Nucleus accumbens (tissue), 56 donors: ENCODE data around the gene ZSCAN30.
A peak's percentile ranks its signal among the peaks of the same experiment; 100 is the strongest.

Source experiments
- DNase-seq, 56 donors: peaks; one replicate each; lab custom pipeline; 2025; lab: John Stamatoyannopoulos, UW

The ZSCAN30 gene

GRCh38 chr18:35283923-35284794 lies 5.9 kb downstream of the ZSCAN30 start:
- DNase-seq, result no peak

GRCh38 chr18:35282353-35282752 lies 7.7 kb downstream of the ZSCAN30 start:
- DNase-seq, result no peak

DNA sequence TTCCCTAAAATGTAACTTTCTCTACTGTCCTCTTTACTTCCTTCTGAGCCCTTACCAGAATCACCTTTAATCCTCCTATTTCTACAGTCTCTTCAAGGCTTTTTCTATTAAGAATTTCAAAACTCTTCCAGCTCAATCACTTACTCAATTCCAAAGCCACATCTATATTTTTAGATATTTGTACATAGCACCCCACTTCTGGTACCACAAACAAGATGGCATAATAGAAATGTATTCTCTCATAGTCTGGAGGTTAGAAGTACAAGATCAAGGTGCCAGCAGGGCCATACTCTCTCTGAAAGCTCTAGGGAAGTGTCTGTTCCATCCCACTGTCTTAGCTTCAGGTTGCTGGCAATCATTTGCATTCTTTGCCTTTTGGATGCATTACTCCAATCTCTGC lies 11.1 kb downstream of the ZSCAN30 start:
- no peak for DNase-seq

- DNase-seq, result no peak
Observed at GRCh38 chr18:35278085-35278484, 11.9 kb downstream of the ZSCAN30 start.

DNA sequence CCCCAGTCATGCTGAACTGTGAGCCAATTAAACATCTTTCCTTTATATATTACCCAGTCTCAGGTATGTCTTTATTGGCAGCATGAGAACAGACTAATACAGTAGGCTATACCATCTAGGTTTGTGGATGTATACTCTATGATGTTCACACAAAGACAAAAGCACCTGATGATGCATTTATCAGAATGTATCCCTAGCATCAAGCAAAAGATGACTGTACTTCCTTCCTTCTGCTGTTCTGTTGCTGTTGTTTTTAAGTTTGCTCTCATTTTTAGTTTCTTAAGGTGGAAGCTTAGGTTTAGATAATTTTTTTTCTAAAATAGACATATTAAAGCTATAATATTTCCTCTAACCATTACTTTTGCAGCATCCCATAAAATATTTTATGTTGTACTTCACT lies 12.4 kb downstream of the ZSCAN30 start:
- DNase-seq, result no peak

DNA sequence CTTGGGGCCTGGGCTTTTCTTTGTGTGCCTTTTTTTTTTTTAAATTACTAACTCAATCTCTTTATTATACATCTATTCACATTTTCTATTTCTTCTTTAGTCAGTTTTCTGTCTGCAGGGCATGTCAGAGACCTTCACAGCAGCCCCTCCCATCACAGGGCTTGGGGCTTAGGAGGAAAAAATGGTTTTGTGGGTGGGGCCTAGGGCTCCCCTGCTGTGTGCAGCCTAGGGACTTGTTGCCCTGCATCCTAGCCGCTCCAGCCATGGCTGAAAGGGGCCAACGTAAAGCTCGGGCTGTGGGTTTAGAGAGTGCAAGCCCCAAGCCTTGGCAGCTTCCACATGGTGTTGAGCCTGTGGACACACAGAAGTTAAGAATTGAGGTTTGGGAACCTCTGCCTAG lies 13.8 kb downstream of the ZSCAN30 start:
- DNase-seq, result no peak

DNA sequence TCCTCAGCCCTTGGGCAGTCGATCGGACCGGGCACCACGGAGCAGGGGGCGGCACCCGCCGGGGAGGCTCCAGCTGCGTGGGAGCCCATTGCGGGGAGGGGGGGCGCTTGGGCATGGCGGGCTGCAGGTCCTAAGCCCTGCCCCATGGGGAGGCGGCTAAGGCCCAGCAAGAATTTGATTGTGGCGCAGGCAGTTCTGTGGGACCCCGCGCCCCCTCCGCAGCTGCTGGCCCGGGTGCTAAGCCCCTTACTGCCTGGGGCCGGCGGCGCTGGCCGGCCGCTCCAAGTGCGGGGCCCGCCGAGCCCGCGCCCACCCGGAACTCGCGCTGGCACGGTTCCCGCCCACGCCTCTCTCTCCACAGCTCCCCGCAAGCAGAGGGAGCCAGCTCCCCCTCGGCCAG lies 18.4 kb downstream of the ZSCAN30 start:
- DNase-seq, result no peak

- no peak for DNase-seq
Observed at GRCh38 chr18:35268821-35269220, 21.2 kb downstream of the ZSCAN30 start.

DNA sequence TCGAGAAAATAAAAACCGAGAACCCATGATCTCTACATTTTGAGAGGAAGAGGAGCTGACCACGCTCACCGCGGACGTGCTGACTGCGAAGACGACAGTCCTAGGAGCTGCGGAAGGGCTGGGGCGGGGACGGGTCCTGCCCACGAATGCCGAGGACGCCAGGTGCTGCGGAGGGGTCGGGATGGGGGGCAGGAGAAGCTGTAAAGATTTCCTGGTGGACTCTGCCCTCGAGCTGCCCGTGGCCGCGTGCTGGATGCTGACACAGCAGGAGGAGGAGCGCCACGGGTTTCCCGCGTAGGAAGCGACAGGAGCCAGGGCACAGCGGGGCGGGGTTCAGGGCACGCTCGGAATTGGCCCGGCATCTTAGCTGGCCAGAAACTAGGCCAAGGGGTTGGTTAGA lies 22.2 kb downstream of the ZSCAN30 start:
- peak in 3 of 56 donors; percentile 19 to 48 (median 23) for DNase-seq

- DNase-seq, result peak in 55 of 56 donors; percentile 30 to 91 (median 78)
Observed at GRCh38 chr18:35267161-35267651, 22.8 kb downstream of the ZSCAN30 start.

DNA sequence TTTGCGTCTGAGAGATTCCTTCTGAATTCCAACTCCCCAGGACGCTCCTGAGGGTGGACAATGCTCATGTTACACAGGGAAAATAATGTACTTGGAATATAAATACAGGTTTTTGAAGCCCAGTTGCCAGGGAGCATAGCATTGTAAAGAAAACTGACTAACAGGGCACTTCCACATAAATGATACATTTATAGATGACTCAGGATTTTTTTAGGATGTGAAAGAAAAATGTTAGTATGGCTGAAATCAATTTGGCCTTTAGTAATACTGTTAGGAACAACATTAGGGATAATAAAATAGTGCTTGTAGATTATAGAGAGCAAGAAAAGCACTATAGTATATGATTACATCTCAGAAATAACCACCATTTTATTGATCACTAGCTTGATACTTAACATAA lies 25.6 kb downstream of the ZSCAN30 start:
- no peak for DNase-seq

- DNase-seq, result no peak
Observed at GRCh38 chr18:35256947-35257346, 33.1 kb downstream of the ZSCAN30 start.

DNA sequence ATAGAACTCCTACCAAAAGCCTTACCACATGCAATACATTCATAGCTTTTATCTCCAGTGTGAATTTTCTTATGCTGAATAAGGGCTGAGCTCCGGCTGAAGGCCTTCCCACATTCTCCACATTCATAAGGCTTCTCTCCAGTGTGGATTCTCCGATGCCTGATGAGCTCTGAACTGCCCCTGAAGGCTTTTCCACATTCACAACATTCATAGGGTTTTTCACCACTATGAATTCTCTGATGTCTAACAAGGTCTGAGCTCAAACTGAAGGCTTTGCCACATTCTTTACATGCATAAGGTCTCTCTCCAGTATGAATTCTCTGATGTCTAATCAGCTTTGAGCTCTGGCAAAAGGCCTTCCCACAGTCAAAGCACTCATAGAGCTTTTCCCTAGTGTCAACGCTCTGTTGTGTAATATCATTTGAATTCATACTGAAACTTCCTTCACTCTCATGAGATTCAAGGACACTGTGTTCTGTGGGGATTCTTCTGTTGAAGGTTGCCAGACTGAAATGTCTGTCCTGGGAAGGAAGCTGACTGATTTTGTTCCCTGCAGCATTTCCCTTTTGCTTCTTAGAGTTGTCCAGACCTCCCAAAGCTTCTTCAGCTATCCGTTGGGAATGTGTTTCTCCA lies 36.3 kb downstream of the ZSCAN30 start:
- no peak for DNase-seq

DNA sequence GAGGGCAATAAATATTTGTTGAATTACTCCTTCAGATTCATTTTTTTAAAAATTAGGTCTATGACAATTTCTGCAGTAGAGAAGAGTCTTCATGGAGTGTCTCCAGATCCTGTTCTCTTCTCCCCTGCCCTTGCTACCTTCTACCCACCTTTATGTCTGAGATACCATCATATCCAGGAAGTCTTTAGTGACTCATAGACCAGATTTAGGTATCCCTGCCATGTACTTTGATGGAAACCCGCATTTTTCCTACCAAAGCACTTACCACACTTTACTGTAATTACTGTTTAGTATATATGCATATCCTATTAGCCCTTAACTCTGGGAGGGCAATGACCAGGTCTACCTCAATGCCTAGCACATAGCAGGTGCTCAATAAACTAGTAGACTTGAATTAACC lies 37.6 kb downstream of the ZSCAN30 start:
- DNase-seq, result no peak

DNA sequence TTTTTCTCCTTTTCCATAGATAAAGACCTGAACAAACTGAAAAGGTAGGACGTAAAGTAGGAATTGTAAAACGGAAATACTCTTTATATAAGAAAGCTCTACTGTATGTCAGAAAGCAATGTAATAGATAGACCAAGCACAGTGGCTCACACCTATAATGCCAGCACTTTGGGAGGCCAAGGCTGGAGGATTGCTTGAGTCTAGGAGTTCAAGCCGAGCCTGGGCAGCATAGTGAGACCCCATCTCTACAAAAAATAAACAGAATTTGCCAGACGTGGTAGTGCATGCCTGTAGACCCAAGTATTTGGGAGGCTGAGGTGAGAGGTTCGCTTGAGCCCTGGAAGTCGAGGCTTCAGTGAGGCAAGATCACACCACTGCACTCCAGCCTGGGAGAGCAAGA lies 41.6 kb downstream of the ZSCAN30 start:
- DNase-seq, result no peak

DNA sequence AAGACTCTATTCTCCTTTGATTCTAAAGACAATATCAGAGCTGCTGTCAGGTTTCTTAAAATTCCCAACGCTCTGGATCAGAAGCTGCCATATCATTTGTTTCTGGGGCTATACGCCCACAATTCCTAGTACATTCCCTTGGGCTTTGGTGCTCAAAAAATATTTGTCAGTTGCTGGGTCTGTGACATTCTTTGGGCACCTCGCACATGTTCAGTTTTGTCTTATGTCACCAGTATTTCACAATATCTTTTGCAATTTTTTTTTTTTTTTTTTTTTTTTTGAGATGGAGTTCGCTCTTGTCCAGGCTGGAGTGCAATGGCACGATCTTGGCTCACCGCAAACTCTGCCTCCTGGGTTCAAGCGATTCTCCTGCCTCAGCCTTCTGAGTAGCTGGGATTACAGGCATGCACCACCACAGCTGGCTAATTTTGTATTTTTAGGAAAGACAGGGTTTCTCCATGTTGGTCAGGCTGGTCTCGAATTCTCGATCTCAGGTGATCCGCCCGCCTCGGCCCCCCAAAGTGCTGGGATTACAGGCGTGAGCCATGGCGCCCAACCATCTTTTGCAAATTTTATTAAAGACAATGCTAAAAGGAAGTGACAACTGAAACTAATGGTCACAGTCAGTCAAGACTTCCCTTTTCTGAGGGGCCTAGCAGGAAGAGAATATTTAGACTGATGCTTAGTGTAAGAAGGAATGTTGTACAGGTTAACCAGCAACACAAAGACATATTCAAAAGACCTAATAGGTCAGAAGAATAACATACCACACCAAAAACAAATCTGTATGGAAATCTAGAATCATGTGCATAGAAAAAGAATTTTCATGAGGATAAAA lies 42.4 kb downstream of the ZSCAN30 start:
- DNase-seq, result no peak

GRCh38 chr18:35246831-35247230 lies 43.2 kb downstream of the ZSCAN30 start:
- no peak for DNase-seq

GRCh38 chr18:35245719-35246317 lies 44.2 kb downstream of the ZSCAN30 start:
- DNase-seq, result no peak

DNA sequence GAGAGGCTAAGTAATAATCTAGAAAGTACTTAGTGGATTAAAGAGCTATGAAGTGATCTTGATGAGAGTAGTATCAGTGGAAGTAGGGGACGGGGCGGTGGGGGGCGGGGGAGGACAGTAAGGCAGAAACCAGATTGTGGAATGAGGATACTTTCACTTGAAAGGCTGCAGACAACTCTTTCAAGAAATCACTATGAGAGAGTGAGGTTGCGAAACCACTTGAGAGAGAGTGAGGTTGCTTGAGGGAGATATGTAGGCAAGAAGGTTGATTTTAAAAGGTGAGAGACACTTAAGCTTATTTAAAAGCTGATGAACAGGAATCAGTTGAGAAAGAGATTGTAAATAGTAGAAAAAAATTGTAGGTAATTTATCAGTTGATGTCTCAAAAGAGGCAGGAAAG lies 45.4 kb downstream of the ZSCAN30 start:
- no peak for DNase-seq

GRCh38 chr18:35242426-35242825 lies 47.6 kb downstream of the ZSCAN30 start:
- DNase-seq, result no peak

- no peak for DNase-seq
Observed at GRCh38 chr18:35241448-35241804, 48.6 kb downstream of the ZSCAN30 start.
